GM18526 (cell line): Measurements from ENCODE around the gene RPLP1.

Experiments
- POLR2A ChIP-seq: IDR thresholded peaks from 3 replicates; pipeline ENCODE4 v1.6.1; 2011; ENCODE audit not compliant: insufficient read length; ENCODE audit errors: extremely low read depth

Gene RPLP1

DNA sequence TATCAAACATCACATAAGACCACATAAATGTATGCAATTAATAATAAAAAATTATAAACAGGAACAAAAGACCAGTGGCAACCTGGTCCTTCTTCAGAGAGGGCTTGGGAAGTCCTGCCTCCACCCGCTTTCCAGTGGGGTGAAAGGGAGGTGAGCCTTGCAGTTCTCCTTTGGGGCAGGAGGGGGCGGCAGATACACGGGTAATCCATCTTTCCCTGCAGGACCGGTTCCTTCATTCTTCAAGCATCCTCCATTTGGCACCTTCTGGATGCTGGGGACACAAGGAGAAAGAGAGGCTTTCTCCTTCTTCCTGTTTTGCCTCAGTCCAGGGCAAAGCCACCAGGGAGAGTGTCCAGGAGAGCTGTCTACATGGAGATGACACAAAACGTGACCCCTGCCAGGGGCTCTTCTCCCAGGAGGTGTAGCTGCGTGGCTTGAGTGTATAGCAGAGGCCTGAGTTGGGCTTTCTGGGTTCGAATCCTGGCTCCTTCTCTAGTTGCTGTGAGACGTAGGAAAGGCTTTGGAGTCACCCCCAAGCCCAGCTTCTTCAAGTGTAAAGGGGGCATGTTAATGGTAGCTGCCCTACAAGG is 23.2 kb downstream of the RPLP1 start:
- TF ChIP-seq POLR2A: no peak

DNA sequence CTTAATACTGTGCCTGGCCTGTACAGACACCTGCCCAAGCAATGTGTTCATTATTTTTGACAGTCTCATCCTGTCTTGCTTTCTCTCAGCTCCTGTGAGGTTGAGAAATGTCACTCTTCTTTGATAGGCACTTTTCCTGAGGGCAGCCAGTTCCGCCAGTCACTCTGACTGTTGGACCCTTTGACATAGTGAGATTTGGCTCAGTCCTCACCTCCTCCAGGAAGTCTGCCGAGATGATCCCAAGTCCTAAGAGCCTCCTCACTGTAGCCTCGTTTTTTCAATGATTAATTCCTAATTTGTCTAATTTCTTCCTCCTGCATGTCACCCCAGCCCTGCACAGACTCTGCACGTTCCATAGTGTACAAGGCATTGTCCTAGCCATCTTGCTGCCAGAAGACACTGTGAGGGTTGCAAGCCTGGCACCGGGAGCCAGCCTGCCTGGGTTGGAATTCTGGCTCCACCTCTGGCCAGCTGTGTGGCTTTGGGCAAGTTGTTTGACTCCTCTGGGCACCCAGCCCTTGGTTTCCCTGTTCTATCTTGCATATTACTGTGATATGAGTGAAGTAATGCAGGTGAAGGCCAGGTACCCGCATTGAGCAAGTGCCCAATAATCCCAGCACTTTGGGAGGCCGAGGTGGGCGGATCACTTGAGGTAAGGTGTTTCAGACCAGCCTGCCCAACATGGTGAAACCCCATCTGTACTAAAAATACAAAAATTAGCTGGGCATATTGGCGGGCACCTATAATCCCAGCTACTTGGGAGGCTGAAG is 24.3 kb downstream of the RPLP1 start:
- TF ChIP-seq POLR2A: no peak

DNA sequence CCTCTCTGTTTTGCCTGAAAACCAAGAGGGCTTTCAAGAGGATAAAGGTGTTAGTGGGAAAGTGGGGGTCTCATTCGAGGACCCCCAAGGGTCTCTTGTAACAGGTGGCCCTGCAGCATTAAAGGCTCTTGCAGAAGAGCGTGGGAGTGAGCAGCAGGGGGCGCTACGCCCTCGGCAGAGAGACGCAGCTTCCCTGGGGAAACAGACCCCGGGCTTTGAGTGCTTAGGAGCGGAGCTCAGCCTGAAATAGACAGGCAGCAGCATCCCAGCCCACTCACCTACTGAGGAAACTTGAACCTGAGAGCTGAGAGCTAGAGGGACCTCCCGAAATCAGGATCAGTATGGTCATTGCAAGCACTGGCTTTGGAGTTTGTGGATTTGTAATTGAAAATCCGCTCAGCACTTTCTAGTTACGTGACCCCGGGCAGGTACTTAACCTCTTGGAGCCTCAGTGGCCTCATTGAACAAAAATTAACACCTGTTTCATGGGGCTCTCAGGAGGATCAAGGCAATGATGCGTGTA is 25.7 kb downstream of the RPLP1 start:
- TF ChIP-seq POLR2A: no peak

DNA sequence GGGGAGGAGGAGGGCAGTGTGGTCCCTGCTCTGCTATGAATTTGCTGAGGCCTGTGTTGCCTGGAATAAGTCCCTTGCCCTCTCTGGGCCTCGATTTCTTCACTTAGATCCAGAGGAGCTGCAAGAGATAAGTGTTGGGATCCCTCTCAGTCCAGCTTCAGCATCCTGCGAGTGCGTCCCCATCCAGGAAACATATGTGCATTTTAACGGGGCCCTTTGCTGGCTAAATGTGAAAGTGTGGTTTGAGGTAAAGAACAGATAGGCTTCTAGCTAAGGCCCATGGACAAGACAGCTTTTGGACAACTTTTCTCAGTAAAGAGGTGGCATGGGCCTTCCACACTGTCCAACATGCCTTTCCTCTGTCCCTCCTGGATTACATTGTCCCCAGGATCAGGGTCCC is 26.5 kb downstream of the RPLP1 start:
- TF ChIP-seq POLR2A: no peak

DNA sequence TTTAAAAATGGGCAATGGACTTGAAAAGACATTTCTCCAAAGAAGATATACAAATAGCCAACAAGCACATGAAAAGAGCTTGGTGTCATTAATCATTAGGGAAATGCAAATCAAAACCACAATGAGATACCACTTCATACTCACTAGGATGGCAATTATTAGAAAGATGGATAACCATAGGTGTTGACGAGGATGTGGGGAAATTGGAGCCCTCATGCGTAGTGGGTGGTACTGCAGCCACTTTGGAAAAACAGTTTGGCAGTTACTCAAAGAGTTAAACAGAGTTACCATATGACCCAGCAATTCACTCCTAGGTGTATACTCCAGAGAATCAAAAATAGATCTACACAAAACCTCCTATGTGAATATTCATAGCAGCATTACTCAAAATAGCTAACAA is 27.4 kb downstream of the RPLP1 start:
- no peak for TF ChIP-seq POLR2A

DNA sequence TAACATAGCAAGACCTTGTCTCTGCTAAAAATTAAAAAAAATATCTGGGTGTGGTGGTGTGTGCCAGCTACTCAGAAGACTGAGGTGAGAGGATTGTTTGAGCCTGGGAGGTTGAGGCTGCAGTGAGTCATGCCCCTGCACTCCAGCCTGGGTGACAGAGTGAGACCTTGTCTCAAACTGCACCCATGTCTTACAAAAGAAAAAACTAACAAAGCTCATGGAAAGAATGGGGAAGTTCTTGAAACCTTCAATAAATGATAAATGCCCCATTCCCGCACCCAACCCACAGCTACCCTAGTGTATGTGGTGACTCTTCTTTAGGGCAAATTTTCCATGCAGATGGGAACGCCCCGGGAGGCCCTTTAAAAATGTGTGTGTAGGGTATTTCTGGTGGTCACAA is 28.3 kb downstream of the RPLP1 start:
- no peak for TF ChIP-seq POLR2A

DNA sequence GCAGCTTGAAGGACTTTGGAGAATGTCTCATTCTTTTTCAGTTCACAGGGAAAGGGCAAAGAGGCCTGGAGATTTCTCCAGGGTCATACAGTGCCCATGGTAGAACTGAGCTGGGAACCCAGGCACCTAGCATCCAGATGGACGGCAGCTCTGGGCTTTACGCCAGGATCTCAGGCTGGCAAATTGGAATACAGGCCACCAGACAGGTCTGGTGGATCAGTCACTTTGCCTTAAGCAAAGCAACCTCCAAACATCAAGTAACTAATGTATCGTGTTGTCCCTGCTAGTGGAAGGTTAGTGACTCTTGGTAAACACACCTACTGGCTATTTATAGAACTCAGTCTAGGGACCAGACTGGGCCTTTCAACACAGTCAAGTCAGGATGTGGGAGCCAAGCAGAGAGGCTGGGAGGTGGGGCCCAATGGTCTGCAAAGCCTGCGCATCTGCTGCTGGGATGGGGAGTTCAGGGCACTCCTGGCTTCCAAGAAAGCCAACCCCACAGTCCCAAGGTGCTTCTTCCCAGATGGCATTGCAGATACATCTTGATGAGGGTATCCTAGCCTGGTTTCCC is 30.2 kb downstream of the RPLP1 start:
- no peak for TF ChIP-seq POLR2A

DNA sequence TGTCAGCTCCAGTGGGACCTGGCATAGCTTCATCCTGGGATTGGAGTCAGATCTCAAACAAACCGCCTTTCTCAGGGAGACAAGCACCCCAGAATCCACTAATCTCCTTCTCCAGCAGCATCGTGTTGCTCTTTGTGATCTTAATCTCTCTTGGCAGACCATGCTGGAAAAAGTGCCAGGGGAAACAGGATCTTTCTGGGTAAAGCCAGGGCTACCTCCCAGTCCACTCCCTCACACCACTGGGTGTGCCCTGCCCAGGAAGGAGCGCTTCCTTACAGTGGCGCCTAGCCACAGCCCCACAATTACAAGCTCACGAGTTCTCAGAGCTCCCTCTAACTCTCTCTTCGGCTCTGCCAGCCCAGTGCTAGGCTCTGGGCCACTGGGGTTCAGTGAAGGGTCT is 32.2 kb downstream of the RPLP1 start:
- TF ChIP-seq POLR2A: no peak

DNA sequence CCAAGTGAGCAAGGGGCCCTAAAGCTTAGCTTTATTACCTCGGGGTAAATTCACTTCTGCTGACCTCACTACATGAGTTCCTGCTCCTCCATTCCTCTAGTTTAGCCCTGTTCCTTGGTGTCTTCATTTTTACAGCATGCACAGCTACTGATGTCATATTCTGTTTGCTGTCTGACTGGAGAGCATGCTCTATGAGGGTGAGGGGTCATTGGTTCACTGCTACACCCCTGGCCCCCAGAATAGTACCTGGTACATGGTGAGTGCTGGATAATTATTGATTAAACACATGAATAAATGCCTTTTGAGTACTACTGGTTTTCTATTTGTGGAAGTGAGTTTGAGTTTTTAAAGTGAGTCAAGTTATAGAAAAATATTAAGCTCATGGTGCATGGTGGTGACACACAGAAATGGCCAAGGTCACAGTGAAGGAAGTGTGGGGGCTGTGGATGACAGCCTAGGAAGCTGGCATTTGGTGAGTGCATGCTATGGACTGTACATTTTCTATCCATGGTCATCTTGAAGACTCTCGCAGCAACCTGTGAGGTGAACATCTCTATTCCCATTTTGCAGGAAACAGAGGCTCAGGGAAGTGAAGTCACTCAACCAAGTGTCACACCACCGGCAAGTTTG is 34.0 kb downstream of the RPLP1 start:
- no peak for TF ChIP-seq POLR2A

DNA sequence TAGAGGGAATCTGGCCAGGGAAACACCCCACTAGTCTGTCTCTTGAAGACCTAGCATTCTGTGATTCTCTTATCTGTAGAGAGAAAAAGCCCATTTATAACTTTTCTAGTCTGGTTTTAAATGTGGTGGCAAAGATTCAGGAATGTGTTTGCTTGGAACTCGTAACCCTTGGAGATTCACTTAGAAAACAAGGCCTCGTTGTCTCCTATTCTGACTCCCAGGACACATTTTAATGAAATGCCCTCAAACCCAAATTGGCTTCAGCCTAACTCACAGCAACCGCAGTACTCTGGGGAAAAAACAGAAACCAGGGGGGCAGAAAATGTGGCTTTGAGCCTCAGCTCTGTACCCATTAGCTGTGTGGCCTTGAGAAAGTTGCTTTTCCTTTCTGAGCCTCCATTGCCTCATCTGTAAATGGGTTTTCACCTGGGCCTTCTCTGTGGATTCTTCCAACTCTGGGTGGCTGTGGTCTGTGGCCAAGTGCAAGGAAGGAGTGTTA is 36.5 kb downstream of the RPLP1 start:
- no peak for TF ChIP-seq POLR2A

DNA sequence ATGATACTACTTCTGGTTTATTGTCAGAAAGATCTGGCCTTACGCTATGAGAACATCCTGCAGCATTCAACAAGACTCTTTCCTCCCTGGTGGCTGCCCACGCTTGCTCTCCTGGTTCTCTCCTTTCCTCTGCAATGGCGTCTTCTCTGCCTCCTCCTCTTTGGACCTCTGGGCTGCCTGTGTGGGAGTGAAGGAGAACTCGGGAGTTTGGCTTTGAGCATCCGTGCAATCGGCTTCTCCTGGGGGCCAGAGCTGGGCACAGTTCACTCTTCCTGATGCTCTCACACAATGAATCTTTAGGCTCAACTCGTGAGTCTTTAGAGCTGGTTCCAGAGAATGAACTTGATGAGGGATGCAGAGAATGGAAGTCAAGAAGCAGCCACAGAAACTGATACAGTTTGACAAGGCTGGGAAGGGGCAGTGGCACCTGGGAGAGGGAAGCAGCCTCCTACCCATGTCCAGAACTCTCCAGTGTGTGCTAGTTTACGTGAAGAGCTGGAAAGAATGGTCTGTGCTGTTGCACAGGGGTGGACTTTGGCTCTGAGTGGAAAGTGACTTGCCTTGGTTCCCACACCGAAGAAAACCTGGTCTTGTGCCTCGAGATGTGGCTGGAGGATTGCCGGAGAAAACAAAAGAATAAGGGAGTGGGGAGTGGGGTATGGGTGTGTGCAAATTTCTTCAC is 37.9 kb downstream of the RPLP1 start:
- TF ChIP-seq POLR2A: no peak

DNA sequence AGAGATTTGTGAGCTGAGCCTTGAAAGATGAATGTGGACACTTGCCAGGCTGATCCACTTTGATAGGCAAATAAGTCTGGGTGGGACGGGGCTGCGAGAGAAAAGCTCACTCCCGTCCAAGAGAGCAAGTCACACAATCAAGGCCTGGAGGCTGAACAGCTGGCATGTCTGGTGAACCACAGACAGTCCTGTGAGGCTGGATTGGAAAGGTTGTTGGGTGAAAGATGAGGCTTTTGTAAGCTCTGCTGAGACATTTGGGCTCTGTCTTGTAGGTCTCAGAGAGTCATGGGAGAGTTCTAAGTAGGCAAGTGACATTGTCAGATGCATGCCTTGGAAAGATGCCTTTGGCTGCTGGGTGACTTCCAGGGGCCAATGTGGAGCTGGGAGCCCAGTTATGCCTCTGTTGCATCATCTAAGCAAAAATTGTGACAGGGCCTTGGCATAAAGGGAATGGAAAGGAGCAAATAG is 38.5 kb downstream of the RPLP1 start:
- no peak for TF ChIP-seq POLR2A

DNA sequence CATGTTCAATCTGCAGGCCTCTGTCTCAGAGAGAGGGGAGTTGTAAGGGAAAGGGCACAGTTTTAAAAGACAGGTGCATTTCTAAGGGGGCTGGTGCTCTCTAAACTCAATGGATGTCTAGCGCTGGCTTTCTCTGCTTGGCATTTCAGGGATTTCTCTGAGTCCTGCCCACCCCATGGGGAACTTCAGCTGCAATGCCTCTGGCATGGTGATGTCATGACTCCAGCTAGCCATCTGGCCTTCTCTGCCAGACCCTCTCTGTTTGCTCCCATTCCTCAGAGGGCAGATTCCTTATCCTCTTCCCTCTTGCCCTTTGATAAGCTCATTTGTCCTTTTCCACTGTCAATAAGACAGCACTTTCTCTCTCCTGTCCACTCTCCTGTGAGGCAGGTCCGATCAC is 40.8 kb downstream of the RPLP1 start:
- no peak for TF ChIP-seq POLR2A

DNA sequence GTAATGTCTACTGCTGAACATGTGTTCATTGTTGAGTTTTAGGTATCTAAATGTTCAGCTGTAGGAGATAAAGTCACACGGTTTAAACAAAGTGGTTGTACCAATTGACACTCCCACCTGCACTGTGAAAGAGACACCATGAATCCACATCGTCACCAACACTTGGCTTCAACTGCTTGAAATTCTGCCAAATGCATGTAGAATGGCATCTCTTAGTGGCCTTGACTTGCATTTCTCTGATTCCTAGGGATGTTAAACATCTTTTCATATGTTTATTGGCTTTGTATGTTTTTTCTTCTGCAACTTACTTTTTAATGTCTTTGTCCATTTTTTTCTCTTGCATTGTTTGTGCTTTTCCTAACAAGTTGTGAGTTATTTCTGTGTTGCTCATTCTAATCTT is 43.4 kb downstream of the RPLP1 start:
- TF ChIP-seq POLR2A: no peak

DNA sequence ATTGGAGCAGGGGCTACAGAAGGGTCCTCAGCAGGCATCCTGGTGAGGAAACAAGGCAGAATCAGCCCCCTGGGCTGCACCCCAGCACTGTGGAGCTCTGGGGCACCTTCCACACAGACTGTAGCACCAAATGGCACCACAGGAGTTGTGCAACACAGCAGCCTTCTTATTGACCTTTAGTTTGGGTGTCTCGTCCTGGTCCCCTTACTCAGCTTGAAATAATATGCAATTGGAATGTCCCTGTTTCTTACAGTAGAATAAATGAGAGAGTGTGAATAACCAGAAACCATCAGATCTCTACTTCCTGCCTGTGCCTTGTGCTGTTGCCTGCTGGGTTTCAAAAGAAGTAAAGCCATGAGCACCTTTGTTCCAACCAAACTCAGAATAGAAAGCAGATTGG is 44.5 kb downstream of the RPLP1 start:
- no peak for TF ChIP-seq POLR2A
